ENCODE results near the gene KIF21A. TPM values are rescaled to one million over a fixed set of nuclear protein-coding genes. Genes with fewer than 3 reads are reported as not detected.

KIF21A gene
- total RNA-seq, 1 experiment from 2014 or later, result 3.3 TPM

GRCh38 chr12:39355841-39356240 is 87.1 kb downstream of the KIF21A start:
- no peaks in the 10 kb centered on the region for H3K4me1 ChIP-seq (ENCODE audit: insufficient read depth, low read length, poor library complexity, severe bottlenecking)
- no peak overlapping the region for H3K27ac ChIP-seq (ENCODE audit: low read depth, low read length, poor library complexity, severe bottlenecking)
- ChIA-PET POLR2A (ENCODE audit: low non-redundant PET) (no interaction called here), CTCF (no interaction called here)
- intact Hi-C loops (cut with micrococcal nuclease; ENCODE audit: unreplicated experiment), result no loop called here
- H3K9me3 ChIP-seq (ENCODE audit: low read depth, low read length, poor library complexity, severe bottlenecking), result no peaks in the 10 kb centered on the region
- no peaks in the 10 kb centered on the region for H3K27me3 ChIP-seq (replicated peaks; ENCODE audit: insufficient read depth, low read depth, low read length, poor library complexity)
- no peaks in the 10 kb centered on the region for H3K36me3 ChIP-seq (ENCODE audit: insufficient read depth, low read length, poor library complexity, severe bottlenecking)
- BruUV-seq (replicated peaks), result no TSS peak
- H3K4me3 ChIP-seq (ENCODE audit: low read depth, low read length, poor library complexity, severe bottlenecking), result no peak overlapping the region
- no peak for DNase-seq (ENCODE audit: low spot score)
- TF ChIP-seq EZH2 (IDR thresholded peaks at IDR 0.05; ENCODE audit: borderline replicate concordance, low read depth, low read length, poor library complexity, severe bottlenecking) (no peak), CTCF (conservative IDR thresholded peaks at IDR 0.05; ENCODE audit: low read depth, low read length) (no peak)

- DNase-seq (ENCODE audit: low spot score), result no peak
- Histone ChIP-seq H3K36me3 (ENCODE audit: insufficient read depth, low read length, poor library complexity, severe bottlenecking) (no peaks in the 10 kb centered on the region), H3K9me3 (ENCODE audit: low read depth, low read length, poor library complexity, severe bottlenecking) (no peaks in the 10 kb centered on the region), H3K4me3 (ENCODE audit: low read depth, low read length, poor library complexity, severe bottlenecking) (no peak overlapping the region), H3K27me3 (replicated peaks; ENCODE audit: insufficient read depth, low read depth, low read length, poor library complexity) (no peaks in the 10 kb centered on the region), H3K4me1 (ENCODE audit: insufficient read depth, low read length, poor library complexity, severe bottlenecking) (no peaks in the 10 kb centered on the region), H3K27ac (ENCODE audit: low read depth, low read length, poor library complexity, severe bottlenecking) (no peak overlapping the region)
- ChIA-PET POLR2A (ENCODE audit: low non-redundant PET) (no interaction called here), CTCF (no interaction called here)
- no TSS peak for BruUV-seq (replicated peaks)
- TF ChIP-seq CTCF (conservative IDR thresholded peaks at IDR 0.05; ENCODE audit: low read depth, low read length) (no peak), EZH2 (IDR thresholded peaks at IDR 0.05; ENCODE audit: borderline replicate concordance, low read depth, low read length, poor library complexity, severe bottlenecking) (no peak)
- intact Hi-C loops (cut with micrococcal nuclease; ENCODE audit: unreplicated experiment), result no loop called here
Measured at GRCh38 chr12:39354955-39355354, 88.0 kb downstream of the KIF21A start.

- Histone ChIP-seq H3K9me3 (ENCODE audit: low read depth, low read length, poor library complexity, severe bottlenecking) (no peaks in the 10 kb centered on the region), H3K27me3 (replicated peaks; ENCODE audit: insufficient read depth, low read depth, low read length, poor library complexity) (no peaks in the 10 kb centered on the region), H3K4me3 (ENCODE audit: low read depth, low read length, poor library complexity, severe bottlenecking) (no peak overlapping the region), H3K27ac (ENCODE audit: low read depth, low read length, poor library complexity, severe bottlenecking) (no peak overlapping the region), H3K4me1 (ENCODE audit: insufficient read depth, low read length, poor library complexity, severe bottlenecking) (no peaks in the 10 kb centered on the region), H3K36me3 (ENCODE audit: insufficient read depth, low read length, poor library complexity, severe bottlenecking) (no peaks in the 10 kb centered on the region)
- BruUV-seq (replicated peaks), result no TSS peak
- DNase-seq (ENCODE audit: low spot score), result no peak
- intact Hi-C loops (cut with micrococcal nuclease; ENCODE audit: unreplicated experiment), result no loop called here
- CTCF ChIA-PET, result no interaction called here
- POLR2A ChIA-PET (ENCODE audit: low non-redundant PET), result no interaction called here
- TF ChIP-seq EZH2 (IDR thresholded peaks at IDR 0.05; ENCODE audit: borderline replicate concordance, low read depth, low read length, poor library complexity, severe bottlenecking) (no peak), CTCF (conservative IDR thresholded peaks at IDR 0.05; ENCODE audit: low read depth, low read length) (no peak)
Measured at GRCh38 chr12:39352471-39353017, 90.4 kb downstream of the KIF21A start.
